HEK293 (cell line): Measurements from ENCODE around the gene PSMD6.

Experiments
- CTCF ChIA-PET: fragments of 350-600 bp; formaldehyde crosslinking; extraction: SDS; loops from one replicate; lab custom pipeline; 2021; ENCODE audit warnings: antibody characterized with exemption; lab: Yijun Ruan, JAX
- POLR2A ChIA-PET: fragments of 300-600 bp; formaldehyde crosslinking; extraction: SDS; loops from one replicate; lab custom pipeline; 2020; ENCODE audit warnings: antibody characterized with exemption, inconsistent platforms; lab: Yijun Ruan, JAX
- H3K27ac ChIP-seq: fragments of 200-500 bp; sonication (Bioruptor generic); 2 replicates; pipeline ENCODE4 v1.5.1; 2014; ENCODE audit warnings: low read depth, low read length, control low read depth, inconsistent platforms; ENCODE audit errors: extremely low read depth
- H3K36me3 ChIP-seq, 2 experiments: fragments of 200-500 bp in 1 of 2; sonication (Bioruptor generic) in 1 of 2; 1 replicate in 1 of 2; 2 replicates in 1 of 2; pipeline ENCODE4 v1.5.1; 2014 to 2017; ENCODE audit warnings: inconsistent platforms in 2 of 2, low read length in 2 of 2; ENCODE audit not compliant: control insufficient read depth in 2 of 2, insufficient read depth in 1 of 2
- H3K4me1 ChIP-seq: fragments of 200-500 bp; sonication (Bioruptor generic); 2 replicates; pipeline ENCODE4 v1.5.1; 2014; ENCODE audit warnings: mild to moderate bottlenecking, low read length, inconsistent platforms; ENCODE audit not compliant: control insufficient read depth, insufficient read depth
- H3K4me3 ChIP-seq: 2 replicates; pipeline ENCODE4 v1.5.1; 2011; ENCODE audit warnings: low read depth, mild to moderate bottlenecking, control low read depth, low read length, moderate library complexity
- H3K9me3 ChIP-seq: fragments of 200-500 bp; sonication (Bioruptor generic); 2 replicates; pipeline ENCODE4 v1.5.1; 2014; ENCODE audit warnings: low read depth, low read length, inconsistent platforms; ENCODE audit not compliant: control insufficient read depth, insufficient read depth
- BCL11A ChIP-seq: fragments of 450-650 bp; formaldehyde crosslinking; IDR thresholded peaks from 2 replicates; pipeline ENCODE4 v1.5.1; 2016; ENCODE audit warnings: low read depth, missing biosample characterization, missing genetic modification characterization
- ELK4 ChIP-seq: IDR thresholded peaks from 2 replicates; pipeline ENCODE4 v1.6.1; 2011; ENCODE audit warnings: mild to moderate bottlenecking, low read depth, low read length, borderline replicate concordance
- KLF1 ChIP-seq: fragments of 450-650 bp; formaldehyde crosslinking; IDR thresholded peaks from 2 replicates; pipeline ENCODE4 v1.5.1; 2016; ENCODE audit warnings: missing biosample characterization, missing genetic modification characterization
- KLF10 ChIP-seq: fragments of 450-650 bp; IDR thresholded peaks from 2 replicates; pipeline ENCODE4 v1.5.1; 2018; ENCODE audit warnings: missing biosample characterization, mild to moderate bottlenecking, missing genetic modification characterization
- ZBTB7A ChIP-seq: fragments of 450-650 bp; formaldehyde crosslinking; IDR thresholded peaks from 2 replicates; pipeline ENCODE4 v1.5.1; 2016; ENCODE audit warnings: low read depth, missing biosample characterization, missing genetic modification characterization
- ZEB2 ChIP-seq: fragments of 450-650 bp; formaldehyde crosslinking; IDR thresholded peaks from 2 replicates; pipeline ENCODE4 v1.5.1; 2016; ENCODE audit warnings: missing biosample characterization, missing genetic modification characterization
- ZNF114 ChIP-seq: fragments of 450-650 bp; formaldehyde crosslinking; IDR thresholded peaks from 2 replicates; pipeline ENCODE4 v1.5.0; 2017; ENCODE audit warnings: missing biosample characterization, missing genetic modification characterization
- ZNF140 ChIP-seq: fragments of 450-650 bp; formaldehyde crosslinking; IDR thresholded peaks from 2 replicates; pipeline ENCODE4 v1.5.1; 2016; ENCODE audit warnings: missing biosample characterization, missing genetic modification characterization
- ZNF16 ChIP-seq: fragments of 450-650 bp; formaldehyde crosslinking; IDR thresholded peaks from 2 replicates; pipeline ENCODE4 v1.5.1; 2016; ENCODE audit warnings: low read depth, missing biosample characterization, missing genetic modification characterization
- ZNF184 ChIP-seq: fragments of 450-650 bp; IDR thresholded peaks from 2 replicates; pipeline ENCODE4 v1.5.1; 2018; ENCODE audit warnings: missing biosample characterization, mild to moderate bottlenecking, missing genetic modification characterization
- ZNF221 ChIP-seq: fragments of 450-650 bp; formaldehyde crosslinking; IDR thresholded peaks from 2 replicates; pipeline ENCODE4 v1.5.1; 2017; ENCODE audit warnings: missing biosample characterization, missing genetic modification characterization, borderline replicate concordance
- ZNF266 ChIP-seq: fragments of 450-650 bp; formaldehyde crosslinking; IDR thresholded peaks from 2 replicates; pipeline ENCODE4 v1.5.1; 2016; ENCODE audit warnings: missing biosample characterization, missing genetic modification characterization, low read depth
- ZNF366 ChIP-seq: fragments of 450-650 bp; formaldehyde crosslinking; conservative IDR thresholded peaks from 2 replicates; pipeline ENCODE4 v1.5.1; 2016; ENCODE audit warnings: missing biosample characterization, missing genetic modification characterization
- ZNF426 ChIP-seq: fragments of 450-650 bp; formaldehyde crosslinking; IDR thresholded peaks from 2 replicates; pipeline ENCODE4 v1.5.1; 2017; ENCODE audit warnings: missing biosample characterization, missing genetic modification characterization, mild to moderate bottlenecking, inconsistent platforms, moderate library complexity
- ZNF449 ChIP-seq: fragments of 450-650 bp; formaldehyde crosslinking; IDR thresholded peaks from 2 replicates; pipeline ENCODE4 v1.5.1; 2017; ENCODE audit warnings: missing biosample characterization, mild to moderate bottlenecking, missing genetic modification characterization, moderate library complexity
- ZNF501 ChIP-seq: fragments of 450-650 bp; formaldehyde crosslinking; IDR thresholded peaks from 2 replicates; pipeline ENCODE4 v1.5.1; 2016; ENCODE audit warnings: missing biosample characterization, missing genetic modification characterization
- ZNF561 ChIP-seq: fragments of 450-650 bp; IDR thresholded peaks from 2 replicates; pipeline ENCODE4 v1.5.1; 2018; ENCODE audit warnings: missing biosample characterization, missing genetic modification characterization, borderline replicate concordance
- ZNF585B ChIP-seq: fragments of 450-650 bp; formaldehyde crosslinking; IDR thresholded peaks from 2 replicates; pipeline ENCODE4 v1.5.1; 2016; ENCODE audit warnings: missing biosample characterization, missing genetic modification characterization
- ZNF596 ChIP-seq: fragments of 450-650 bp; IDR thresholded peaks from 2 replicates; pipeline ENCODE4 v1.5.0; 2018; ENCODE audit warnings: missing biosample characterization, mild to moderate bottlenecking, missing genetic modification characterization, moderate library complexity
- ZNF600 ChIP-seq: fragments of 450-650 bp; formaldehyde crosslinking; IDR thresholded peaks from 2 replicates; pipeline ENCODE4 v1.5.1; 2016; ENCODE audit warnings: missing biosample characterization, missing genetic modification characterization
- ZNF670 ChIP-seq: fragments of 450-650 bp; formaldehyde crosslinking; IDR thresholded peaks from 2 replicates; pipeline ENCODE4 v1.5.1; 2016; ENCODE audit warnings: missing biosample characterization, missing genetic modification characterization, low read depth
- TF ChIP-seq, protein P1 (sequence below): fragments of 450-650 bp; formaldehyde crosslinking; IDR thresholded peaks from 2 replicates; pipeline ENCODE4 v1.5.1; 2016; ENCODE audit warnings: missing biosample characterization, missing genetic modification characterization
- TF ChIP-seq, protein P2 (sequence below): fragments of 450-650 bp; formaldehyde crosslinking; IDR thresholded peaks from 2 replicates; pipeline ENCODE4 v1.5.1; 2017; ENCODE audit warnings: missing biosample characterization, missing genetic modification characterization
- TF ChIP-seq, protein P3 (sequence below): fragments of 450-650 bp; formaldehyde crosslinking; IDR thresholded peaks from 2 replicates; pipeline ENCODE4 v1.5.1; 2017; ENCODE audit warnings: missing biosample characterization, missing genetic modification characterization

Gene PSMD6

DNA sequence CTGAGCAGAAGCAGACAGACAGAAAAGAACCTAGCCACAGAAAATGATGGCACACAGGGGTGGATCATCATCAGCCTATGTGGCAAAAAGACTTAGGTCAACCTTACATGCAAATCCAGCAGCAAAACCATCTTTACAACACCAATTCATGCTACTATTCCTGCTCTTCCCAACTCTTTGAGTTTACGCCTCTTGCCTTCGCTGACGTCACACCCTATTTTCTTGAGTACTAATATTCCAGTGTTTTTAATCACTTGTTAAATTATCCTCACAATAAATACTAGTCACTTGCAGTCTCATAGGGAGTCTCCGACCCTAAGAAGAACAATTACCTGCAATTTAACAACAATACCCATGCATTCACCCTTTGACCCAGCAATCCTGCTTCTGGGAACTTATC lies 6.0 kb upstream of the PSMD6 start (continued):
- TF ChIP-seq ZNF449 (no peak), ZBTB7A (tag by site-specific recombination) (no peak), ZNF585B (tag by site-specific recombination) (no peak)
- TF ChIP-seq, all 188 proteins: peak for 0

DNA sequence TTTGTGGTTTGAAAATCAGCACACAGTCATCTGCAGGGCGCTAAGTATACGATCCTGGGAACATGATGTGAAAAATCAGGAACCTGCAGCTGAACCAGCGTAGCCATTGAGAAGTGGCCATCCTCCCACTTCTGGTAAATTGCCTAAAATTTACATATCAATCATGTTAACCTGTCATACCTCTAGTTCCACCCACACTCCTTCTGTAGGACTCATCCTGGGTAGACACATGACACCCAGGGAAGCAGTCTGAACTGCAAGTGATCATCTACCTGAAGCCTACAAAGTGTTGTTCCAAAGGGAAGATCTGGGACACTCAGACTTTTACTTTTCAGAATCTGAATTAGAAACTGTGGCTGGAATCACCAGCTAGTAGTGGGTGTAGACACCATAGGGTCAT lies 5.5 kb upstream of the PSMD6 start:
- Histone ChIP-seq H3K4me1 (no peaks in the 10 kb centered on the region), H3K4me3 (no peak overlapping the region), H3K9me3 (no peaks in the 10 kb centered on the region), H3K36me3 (no peaks in the 10 kb centered on the region), H3K27ac (no peak overlapping the region)
- POLR2A ChIA-PET: no interaction called here
- CTCF ChIA-PET: interaction anchor here (0.7 to 1.8 kb wide), 2 partner anchors 368 to 456 kb away, joined by 3 to 20 read pairs; no protein-coding TSS in a partner anchor
- TF ChIP-seq ZNF596 (tag by site-specific recombination) (no peak), ZNF600 (tag by site-specific recombination) (no peak), ZNF184 (tag by site-specific recombination) (no peak), ELK4 (no peak), ZNF266 (tag by site-specific recombination) (no peak)
- TF ChIP-seq, protein P1, sequence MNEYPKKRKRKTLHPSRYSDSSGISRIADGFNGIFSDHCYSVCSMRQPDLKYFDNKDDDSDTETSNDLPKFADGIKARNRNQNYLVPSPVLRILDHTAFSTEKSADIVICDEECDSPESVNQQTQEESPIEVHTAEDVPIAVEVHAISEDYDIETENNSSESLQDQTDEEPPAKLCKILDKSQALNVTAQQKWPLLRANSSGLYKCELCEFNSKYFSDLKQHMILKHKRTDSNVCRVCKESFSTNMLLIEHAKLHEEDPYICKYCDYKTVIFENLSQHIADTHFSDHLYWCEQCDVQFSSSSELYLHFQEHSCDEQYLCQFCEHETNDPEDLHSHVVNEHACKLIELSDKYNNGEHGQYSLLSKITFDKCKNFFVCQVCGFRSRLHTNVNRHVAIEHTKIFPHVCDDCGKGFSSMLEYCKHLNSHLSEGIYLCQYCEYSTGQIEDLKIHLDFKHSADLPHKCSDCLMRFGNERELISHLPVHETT: no peak

DNA sequence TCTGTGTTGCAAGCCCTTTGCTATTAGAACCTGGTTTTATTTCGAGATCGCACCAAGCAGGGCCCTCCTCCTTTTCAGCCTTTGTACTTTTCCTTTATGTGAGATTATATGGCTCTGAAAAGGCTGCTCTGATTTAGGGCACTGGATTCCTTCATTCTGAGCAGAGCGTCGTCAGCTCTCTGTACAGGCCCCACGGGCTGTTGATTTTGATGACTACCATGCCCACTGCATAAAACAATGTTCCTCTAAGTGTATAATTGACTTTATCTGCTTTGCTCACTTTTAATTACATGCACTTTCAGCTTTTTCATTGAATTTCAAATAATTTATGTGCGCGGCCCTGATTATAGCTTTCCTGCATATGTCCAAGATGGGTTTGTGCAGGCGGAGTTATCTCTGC lies 4.4 kb upstream of the PSMD6 start:
- POLR2A ChIA-PET: no interaction called here
- CTCF ChIA-PET: interaction anchor here (1.0 kb wide), 2 partner anchors 66 to 457 kb away, joined by 3 to 4 read pairs; no protein-coding TSS in a partner anchor
- no peaks in the 10 kb centered on the region for H3K36me3 ChIP-seq
- no peak overlapping the region for H3K27ac ChIP-seq
- H3K4me3 ChIP-seq: no peak overlapping the region
- no peaks in the 10 kb centered on the region for H3K4me1 ChIP-seq
- no peaks in the 10 kb centered on the region for H3K9me3 ChIP-seq
- TF ChIP-seq ZEB2: no peak
- TF ChIP-seq ZNF16 (tag by site-specific recombination): no peak
- TF ChIP-seq ZNF585B (tag by site-specific recombination): no peak

DNA sequence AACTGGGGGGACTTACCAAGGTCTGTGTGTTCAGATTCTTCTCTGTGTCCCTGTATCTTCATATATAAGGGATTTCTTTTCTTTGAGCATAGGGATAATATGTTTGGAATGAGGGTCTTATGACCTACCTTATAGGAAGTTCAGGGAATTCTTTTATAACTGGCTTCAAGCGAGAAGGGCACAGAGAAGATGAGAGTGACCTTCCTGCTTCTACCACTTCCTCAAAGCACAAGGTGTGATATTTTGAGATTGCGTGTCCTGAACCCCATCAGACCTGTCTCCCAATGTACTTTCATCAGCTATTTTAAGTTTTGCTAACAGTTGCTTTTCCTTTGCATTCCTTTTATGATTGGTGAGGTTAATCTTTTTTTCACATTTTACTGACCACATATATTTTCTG lies 3.1 kb upstream of the PSMD6 start:
- Histone ChIP-seq H3K27ac (no peak overlapping the region), H3K4me1 (peaks cover 2% of the 10 kb centered on the region; the same call in 1 of the 2 replicates), H3K36me3 (peaks cover 6 to 9% of the 10 kb centered on the region in 2 experiments; a peak in 2 of 3 replicates), H3K9me3 (no peaks in the 10 kb centered on the region), H3K4me3 (no peak overlapping the region)
- ChIA-PET CTCF (interaction anchor here (0.5 to 1.4 kb wide), 5 partner anchors 64 to 460 kb away, joined by 3 to 4 read pairs (median 3); no protein-coding TSS in a partner anchor), POLR2A (no interaction called here)
- no peak for TF ChIP-seq ZNF670 (tag by site-specific recombination)
- TF ChIP-seq, protein P2, sequence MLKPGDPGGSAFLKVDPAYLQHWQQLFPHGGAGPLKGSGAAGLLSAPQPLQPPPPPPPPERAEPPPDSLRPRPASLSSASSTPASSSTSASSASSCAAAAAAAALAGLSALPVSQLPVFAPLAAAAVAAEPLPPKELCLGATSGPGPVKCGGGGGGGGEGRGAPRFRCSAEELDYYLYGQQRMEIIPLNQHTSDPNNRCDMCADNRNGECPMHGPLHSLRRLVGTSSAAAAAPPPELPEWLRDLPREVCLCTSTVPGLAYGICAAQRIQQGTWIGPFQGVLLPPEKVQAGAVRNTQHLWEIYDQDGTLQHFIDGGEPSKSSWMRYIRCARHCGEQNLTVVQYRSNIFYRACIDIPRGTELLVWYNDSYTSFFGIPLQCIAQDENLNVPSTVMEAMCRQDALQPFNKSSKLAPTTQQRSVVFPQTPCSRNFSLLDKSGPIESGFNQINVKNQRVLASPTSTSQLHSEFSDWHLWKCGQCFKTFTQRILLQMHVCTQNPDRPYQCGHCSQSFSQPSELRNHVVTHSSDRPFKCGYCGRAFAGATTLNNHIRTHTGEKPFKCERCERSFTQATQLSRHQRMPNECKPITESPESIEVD (tag by site-specific recombination): no peak
- no peak for TF ChIP-seq ZNF221 (tag by site-specific recombination)
- TF ChIP-seq ZNF366 (tag by site-specific recombination): no peak
- TF ChIP-seq ZNF140: no peak
- TF ChIP-seq ZNF114: no peak
- no peak for TF ChIP-seq ZNF426 (tag by site-specific recombination)
- TF ChIP-seq BCL11A: no peak
- TF ChIP-seq, protein P3, sequence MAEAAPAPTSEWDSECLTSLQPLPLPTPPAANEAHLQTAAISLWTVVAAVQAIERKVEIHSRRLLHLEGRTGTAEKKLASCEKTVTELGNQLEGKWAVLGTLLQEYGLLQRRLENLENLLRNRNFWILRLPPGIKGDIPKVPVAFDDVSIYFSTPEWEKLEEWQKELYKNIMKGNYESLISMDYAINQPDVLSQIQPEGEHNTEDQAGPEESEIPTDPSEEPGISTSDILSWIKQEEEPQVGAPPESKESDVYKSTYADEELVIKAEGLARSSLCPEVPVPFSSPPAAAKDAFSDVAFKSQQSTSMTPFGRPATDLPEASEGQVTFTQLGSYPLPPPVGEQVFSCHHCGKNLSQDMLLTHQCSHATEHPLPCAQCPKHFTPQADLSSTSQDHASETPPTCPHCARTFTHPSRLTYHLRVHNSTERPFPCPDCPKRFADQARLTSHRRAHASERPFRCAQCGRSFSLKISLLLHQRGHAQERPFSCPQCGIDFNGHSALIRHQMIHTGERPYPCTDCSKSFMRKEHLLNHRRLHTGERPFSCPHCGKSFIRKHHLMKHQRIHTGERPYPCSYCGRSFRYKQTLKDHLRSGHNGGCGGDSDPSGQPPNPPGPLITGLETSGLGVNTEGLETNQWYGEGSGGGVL (tag by site-specific recombination): no peak
- no peak for TF ChIP-seq ZNF501 (tag by site-specific recombination)
- no peak for TF ChIP-seq KLF1
- no peak for TF ChIP-seq ZNF561
- TF ChIP-seq KLF10 (tag by site-specific recombination): no peak
